ENCODE measurements around the gene TEX261.
"Not testable (repeated sequence)": the region's sequence is repeated elsewhere in the genome, so short reads cannot be mapped to it uniquely, and the experiment has no call there.

DNA sequence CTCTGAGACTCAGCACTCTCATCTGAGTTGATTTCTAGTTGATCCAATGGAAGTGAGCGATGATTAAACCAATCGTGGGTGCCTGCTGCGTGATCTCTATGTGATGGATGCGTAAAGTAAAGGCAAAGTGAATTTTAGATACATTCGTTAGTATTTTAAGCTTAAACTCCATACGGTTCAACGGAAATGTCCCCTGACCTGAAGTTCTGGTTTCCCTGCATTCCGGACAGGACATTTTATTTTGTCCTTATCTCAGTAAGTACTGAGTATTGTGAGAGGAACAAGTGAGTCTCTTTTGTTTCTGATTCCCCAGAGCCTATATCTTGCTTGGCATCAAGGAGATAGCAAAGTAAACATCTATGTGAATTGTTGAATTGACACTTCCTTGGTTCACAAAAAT lies 41.6 kb upstream of the TEX261 start:
- TF ChIP-seq, protein P1, sequence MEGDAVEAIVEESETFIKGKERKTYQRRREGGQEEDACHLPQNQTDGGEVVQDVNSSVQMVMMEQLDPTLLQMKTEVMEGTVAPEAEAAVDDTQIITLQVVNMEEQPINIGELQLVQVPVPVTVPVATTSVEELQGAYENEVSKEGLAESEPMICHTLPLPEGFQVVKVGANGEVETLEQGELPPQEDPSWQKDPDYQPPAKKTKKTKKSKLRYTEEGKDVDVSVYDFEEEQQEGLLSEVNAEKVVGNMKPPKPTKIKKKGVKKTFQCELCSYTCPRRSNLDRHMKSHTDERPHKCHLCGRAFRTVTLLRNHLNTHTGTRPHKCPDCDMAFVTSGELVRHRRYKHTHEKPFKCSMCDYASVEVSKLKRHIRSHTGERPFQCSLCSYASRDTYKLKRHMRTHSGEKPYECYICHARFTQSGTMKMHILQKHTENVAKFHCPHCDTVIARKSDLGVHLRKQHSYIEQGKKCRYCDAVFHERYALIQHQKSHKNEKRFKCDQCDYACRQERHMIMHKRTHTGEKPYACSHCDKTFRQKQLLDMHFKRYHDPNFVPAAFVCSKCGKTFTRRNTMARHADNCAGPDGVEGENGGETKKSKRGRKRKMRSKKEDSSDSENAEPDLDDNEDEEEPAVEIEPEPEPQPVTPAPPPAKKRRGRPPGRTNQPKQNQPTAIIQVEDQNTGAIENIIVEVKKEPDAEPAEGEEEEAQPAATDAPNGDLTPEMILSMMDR (conservative IDR thresholded peaks at IDR 0.05; ENCODE audit: low read depth, low read length): not testable (repeated sequence)
- not testable (repeated sequence) for TF ChIP-seq EZH2phosphoT487 (IDR thresholded peaks at IDR 0.05; ENCODE audit: borderline replicate concordance, low read length); EZH2 (IDR thresholded peaks at IDR 0.05; ENCODE audit: low read length, unreplicated experiment)
